GM18867 (cell line): Measurements from ENCODE around the gene UPK1A.
"Not testable (repeated sequence)": the region's sequence is repeated elsewhere in the genome, so short reads cannot be mapped to it uniquely, and the experiment has no call there.

Source experiments
- ATAC-seq: cut with Tn5 transposase; IDR thresholded peaks from one replicate; pipeline ENCODE4 v1.9.1; 2021; ENCODE audit warnings: mild to moderate bottlenecking, moderate library complexity; ENCODE audit not compliant: unreplicated experiment

Gene UPK1A

GRCh38 chr19:35716801-35717664 lies 50.7 kb downstream of the UPK1A start:
- ATAC-seq: peak; percentile 64

GRCh38 chr19:35717665-35718344 lies 51.5 kb downstream of the UPK1A start, which contains the start of gene KMT2B:
TSS of gene KMT2B (plus strand) at chr19:35718003. CDS start at chr19:35718019, 16 bp downstream.
- no peak for ATAC-seq

GRCh38 chr19:35718345-35719041 lies 52.2 kb downstream of the UPK1A start:
- peak; percentile 9 for ATAC-seq

GRCh38 chr19:35719402-35720162 lies 53.3 kb downstream of the UPK1A start:
- ATAC-seq: no peak

- no peak for ATAC-seq
Measured at GRCh38 chr19:35720163-35720524, 53.8 kb downstream of the UPK1A start.

- no peak for ATAC-seq
Measured at GRCh38 chr19:35720648-35721047, 54.3 kb downstream of the UPK1A start.

- no peak for ATAC-seq
Measured at GRCh38 chr19:35721374-35721773, 55.1 kb downstream of the UPK1A start.

- ATAC-seq: no peak
Measured at GRCh38 chr19:35722461-35722860, 56.1 kb downstream of the UPK1A start.

- ATAC-seq: no peak
Measured at GRCh38 chr19:35722897-35723296, 56.6 kb downstream of the UPK1A start.

- no peak for ATAC-seq
Measured at GRCh38 chr19:35723671-35724070, 57.4 kb downstream of the UPK1A start.

GRCh38 chr19:35724132-35724531 lies 57.8 kb downstream of the UPK1A start:
- ATAC-seq: not testable (repeated sequence)

- ATAC-seq: no peak
Measured at GRCh38 chr19:35724560-35724959, 58.2 kb downstream of the UPK1A start.

GRCh38 chr19:35725216-35725861 lies 59.0 kb downstream of the UPK1A start:
- ATAC-seq: no peak

- ATAC-seq: no peak
Measured at GRCh38 chr19:35727053-35727955, 61.0 kb downstream of the UPK1A start.
